ENCODE results near the gene LRRC51.
A peak's percentile ranks its signal among the peaks of the same experiment; 100 is the strongest.

The LRRC51 gene

DNA sequence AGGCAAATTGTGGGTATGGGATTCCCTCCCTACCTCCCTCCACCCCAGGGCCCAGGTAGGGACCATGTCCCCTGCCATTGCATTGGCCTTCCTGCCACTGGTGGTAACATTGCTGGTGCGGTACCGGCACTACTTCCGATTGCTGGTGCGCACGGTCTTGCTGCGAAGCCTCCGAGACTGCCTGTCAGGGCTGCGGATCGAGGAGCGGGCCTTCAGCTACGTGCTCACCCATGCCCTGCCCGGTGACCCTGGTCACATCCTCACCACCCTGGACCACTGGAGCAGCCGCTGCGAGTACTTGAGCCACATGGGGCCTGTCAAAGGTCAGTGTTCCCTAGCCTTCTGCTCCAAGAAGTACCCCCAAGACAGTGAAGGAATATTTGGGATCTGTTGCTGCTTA is 25.2 kb downstream of the LRRC51 start, which contains the start of gene TOMT:
TOMT (plus strand) TSS at position 37 of the 400 bp plus-strand sequence; CDS start at position 65, 28 bp downstream.
- Histone ChIP-seq H3K9me3 (ENCODE audit: control insufficient read depth, insufficient read depth, low read length) (no peaks in the 10 kb centered on the region), H3K27ac (ENCODE audit: low read depth, low read length) (no peak within 1 kb of the TSS), H3K4me3 (ENCODE audit: low read depth, low read length) (no peak within 1 kb of the TSS), H3K4me1 (ENCODE audit: control insufficient read depth, insufficient read depth, low read length) (peaks cover 12% of the 10 kb centered on the region), H3K9ac (ENCODE audit: low read depth, low read length) (no peak within 1 kb of the TSS), H3K36me3 (ENCODE audit: control insufficient read depth, insufficient read depth, low read length) (peaks cover 18% of the 10 kb centered on the region; the same call in 1 of the 2 replicates), H3K27me3 (ENCODE audit: control insufficient read depth, insufficient read depth, low read length) (no peaks in the 10 kb centered on the region)

- peak overlapping the region; percentile 96 for H3K9ac ChIP-seq (ENCODE audit: low read depth, low read length)
- H3K4me1 ChIP-seq (ENCODE audit: control insufficient read depth, insufficient read depth, low read length) = peaks cover 13% of the 10 kb centered on the region
- H3K4me3 ChIP-seq (ENCODE audit: low read depth, low read length) = peak overlapping the region; percentile 84
- peaks cover 15% of the 10 kb centered on the region; the same call in 1 of the 2 replicates for H3K36me3 ChIP-seq (ENCODE audit: control insufficient read depth, insufficient read depth, low read length)
- H3K9me3 ChIP-seq (ENCODE audit: control insufficient read depth, insufficient read depth, low read length) = no peaks in the 10 kb centered on the region
- peak overlapping the region; percentile 97 for H3K27ac ChIP-seq (ENCODE audit: low read depth, low read length)
- H3K27me3 ChIP-seq (ENCODE audit: control insufficient read depth, insufficient read depth, low read length) = peaks cover 6% of the 10 kb centered on the region; the same call in 1 of the 2 replicates
Observed at GRCh38 chr11:72111300-72112142, 30.9 kb downstream of the LRRC51 start.

DNA sequence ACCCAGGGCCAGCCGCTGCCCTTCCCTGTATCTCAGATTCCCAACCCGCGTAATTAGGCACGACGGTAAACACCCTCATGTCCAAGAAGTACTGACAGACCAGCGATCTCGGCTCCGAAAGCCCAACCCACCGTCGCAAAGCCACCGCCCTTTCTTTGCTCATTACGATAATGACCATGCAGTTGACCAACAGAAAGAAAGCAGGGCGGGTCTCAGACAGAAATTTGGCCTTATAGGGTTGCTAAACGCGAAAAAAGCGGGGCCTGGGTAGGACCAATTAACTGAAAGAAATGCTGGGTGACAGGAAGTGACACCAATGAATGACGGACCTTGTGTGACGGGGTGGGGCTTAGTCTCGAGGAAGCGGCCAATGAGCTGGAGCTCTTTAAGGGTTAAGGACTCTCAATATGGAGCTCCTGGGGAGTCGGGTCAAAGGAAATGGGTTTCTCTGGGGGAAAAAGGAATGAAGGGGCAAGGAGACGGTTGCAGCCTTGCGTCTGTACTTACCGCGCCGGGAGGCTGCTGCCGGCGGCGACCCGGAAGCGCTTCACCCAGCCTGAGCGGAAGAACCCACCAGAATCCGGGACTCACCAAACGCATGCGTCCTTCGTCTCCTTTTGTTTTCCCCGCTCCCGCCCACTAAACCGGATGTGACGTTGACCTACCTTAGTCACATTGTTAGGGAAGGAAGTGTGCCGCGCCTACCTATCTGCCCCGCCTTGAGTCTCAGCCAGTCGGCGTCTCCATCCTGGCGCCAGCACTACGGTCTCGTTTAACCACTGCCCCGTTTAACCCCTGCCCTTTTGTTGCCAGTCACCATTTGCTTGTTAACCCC is 31.7 kb downstream of the LRRC51 start, which contains the start of gene ANAPC15:
ANAPC15 (minus strand) TSS at position 553 of the 835 bp plus-strand sequence. CDS start 1,419 bp downstream, outside the sequence.
- Histone ChIP-seq H3K4me1 (ENCODE audit: control insufficient read depth, insufficient read depth, low read length) (peaks cover 13% of the 10 kb centered on the region), H3K4me3 (ENCODE audit: low read depth, low read length) (peak within 1 kb of the TSS; percentile 84), H3K9me3 (ENCODE audit: control insufficient read depth, insufficient read depth, low read length) (no peaks in the 10 kb centered on the region), H3K9ac (ENCODE audit: low read depth, low read length) (peak within 1 kb of the TSS; percentile 96), H3K36me3 (ENCODE audit: control insufficient read depth, insufficient read depth, low read length) (peaks cover 15% of the 10 kb centered on the region; the same call in 1 of the 2 replicates), H3K27ac (ENCODE audit: low read depth, low read length) (peak within 1 kb of the TSS; percentile 97), H3K27me3 (ENCODE audit: control insufficient read depth, insufficient read depth, low read length) (peaks cover 6% of the 10 kb centered on the region; the same call in 1 of the 2 replicates)

DNA sequence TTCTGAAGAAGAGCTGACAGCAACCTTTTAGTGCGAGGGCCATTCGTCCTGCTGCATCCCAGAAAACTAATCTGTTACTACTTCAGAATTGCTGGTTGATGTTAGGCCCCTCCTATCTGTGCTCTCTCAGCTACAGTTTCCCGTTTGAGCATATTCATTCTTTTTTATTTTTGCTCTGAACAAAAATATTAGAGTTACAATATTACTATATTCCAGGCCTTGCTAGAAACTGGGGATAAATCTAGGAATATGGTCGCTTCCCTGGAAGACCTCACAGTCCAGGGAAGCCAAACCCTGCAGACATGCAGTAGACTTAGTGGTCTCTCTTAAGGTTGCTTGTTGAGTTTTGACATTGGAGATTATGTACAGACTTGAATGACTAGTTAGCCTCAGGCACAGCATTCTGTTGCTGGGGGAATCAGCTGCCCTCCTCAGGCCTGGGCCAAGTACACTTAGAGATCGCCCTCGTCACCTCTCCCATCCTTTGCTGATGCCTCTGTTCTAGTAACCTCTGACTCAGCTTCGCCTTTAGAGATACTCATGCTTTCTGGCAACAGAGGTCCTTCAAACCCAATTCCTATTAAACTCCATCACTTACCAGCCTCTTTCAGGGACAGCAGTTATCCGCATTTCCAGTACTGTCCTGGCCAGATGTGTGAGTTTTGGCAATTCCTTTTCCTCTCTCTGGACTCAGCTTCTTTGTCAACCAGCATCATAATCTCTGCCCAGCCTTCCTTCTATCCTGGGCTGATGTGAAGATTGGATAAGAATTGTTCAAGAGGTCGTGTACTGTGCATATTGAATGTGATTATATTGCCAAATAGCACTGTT is 32.5 kb downstream of the LRRC51 start:
- H3K36me3 ChIP-seq (ENCODE audit: control insufficient read depth, insufficient read depth, low read length) = peaks cover 15% of the 10 kb centered on the region; the same call in 1 of the 2 replicates
- H3K4me1 ChIP-seq (ENCODE audit: control insufficient read depth, insufficient read depth, low read length) = peaks cover 13% of the 10 kb centered on the region
- peak overlapping the region; percentile 84 for H3K4me3 ChIP-seq (ENCODE audit: low read depth, low read length)
- H3K9ac ChIP-seq (ENCODE audit: low read depth, low read length) = peak overlapping the region; percentile 96
- peaks cover 6% of the 10 kb centered on the region; the same call in 1 of the 2 replicates for H3K27me3 ChIP-seq (ENCODE audit: control insufficient read depth, insufficient read depth, low read length)
- H3K27ac ChIP-seq (ENCODE audit: low read depth, low read length) = peak overlapping the region; percentile 97
- no peaks in the 10 kb centered on the region for H3K9me3 ChIP-seq (ENCODE audit: control insufficient read depth, insufficient read depth, low read length)

DNA sequence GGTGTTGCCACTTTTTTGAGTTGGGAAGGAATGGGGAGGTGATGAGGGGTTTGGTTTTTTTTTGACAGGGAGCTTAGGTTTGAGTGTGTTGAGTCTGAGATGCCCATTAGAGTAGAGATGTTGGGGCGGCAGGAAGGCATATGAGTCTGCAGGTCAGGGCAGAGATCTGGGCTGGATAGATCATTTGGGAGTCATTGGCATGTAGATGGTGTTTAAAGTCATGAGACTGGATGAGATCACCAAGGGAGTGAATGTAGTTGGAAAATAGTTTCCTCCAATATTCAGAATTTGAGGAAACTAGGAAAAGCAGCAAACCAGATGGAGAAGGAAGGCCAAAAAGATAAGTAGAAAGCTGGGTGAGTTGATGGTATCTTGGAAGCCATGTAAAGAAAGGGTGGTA is 33.9 kb downstream of the LRRC51 start:
- Histone ChIP-seq H3K9ac (ENCODE audit: low read depth, low read length) (no peak overlapping the region), H3K36me3 (ENCODE audit: control insufficient read depth, insufficient read depth, low read length) (peaks cover 11% of the 10 kb centered on the region; the same call in 1 of the 2 replicates), H3K9me3 (ENCODE audit: control insufficient read depth, insufficient read depth, low read length) (no peaks in the 10 kb centered on the region), H3K27me3 (ENCODE audit: control insufficient read depth, insufficient read depth, low read length) (peaks cover 6% of the 10 kb centered on the region; the same call in 1 of the 2 replicates), H3K4me1 (ENCODE audit: control insufficient read depth, insufficient read depth, low read length) (peaks cover 13% of the 10 kb centered on the region), H3K27ac (ENCODE audit: low read depth, low read length) (no peak overlapping the region), H3K4me3 (ENCODE audit: low read depth, low read length) (no peak overlapping the region)

GRCh38 chr11:72116019-72116755 is 35.5 kb downstream of the LRRC51 start:
- H3K9ac ChIP-seq (ENCODE audit: low read depth, low read length) = no peak overlapping the region
- H3K4me1 ChIP-seq (ENCODE audit: control insufficient read depth, insufficient read depth, low read length) = peaks cover 13% of the 10 kb centered on the region
- no peaks in the 10 kb centered on the region for H3K36me3 ChIP-seq (ENCODE audit: control insufficient read depth, insufficient read depth, low read length)
- peaks cover 6% of the 10 kb centered on the region; the same call in 1 of the 2 replicates for H3K27me3 ChIP-seq (ENCODE audit: control insufficient read depth, insufficient read depth, low read length)
- no peak overlapping the region for H3K27ac ChIP-seq (ENCODE audit: low read depth, low read length)
- H3K4me3 ChIP-seq (ENCODE audit: low read depth, low read length) = no peak overlapping the region
- H3K9me3 ChIP-seq (ENCODE audit: control insufficient read depth, insufficient read depth, low read length) = no peaks in the 10 kb centered on the region

DNA sequence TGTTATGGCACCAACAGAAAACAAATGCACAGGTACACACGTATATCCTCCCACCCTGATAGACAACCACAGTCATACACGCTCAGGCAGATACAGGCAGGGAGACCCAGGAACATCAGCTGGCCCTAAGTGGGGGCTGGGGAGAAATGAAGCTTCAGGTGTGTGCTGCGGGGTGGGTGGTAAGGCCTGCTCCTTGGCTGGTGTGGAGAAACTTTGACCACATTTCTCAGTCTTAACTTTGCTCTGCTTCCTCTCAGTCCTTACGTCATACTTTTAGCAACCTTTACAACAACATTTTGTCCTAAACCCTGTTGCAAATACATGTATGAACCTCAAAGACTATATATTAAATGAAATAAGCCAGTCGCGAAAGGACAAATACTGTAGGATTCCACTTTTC is 38.5 kb downstream of the LRRC51 start:
- H3K9ac ChIP-seq (ENCODE audit: low read depth, low read length) = no peak overlapping the region
- H3K27ac ChIP-seq (ENCODE audit: low read depth, low read length) = no peak overlapping the region
- H3K9me3 ChIP-seq (ENCODE audit: control insufficient read depth, insufficient read depth, low read length) = peaks cover under 1% of the 10 kb centered on the region; the same call in 1 of the 2 replicates
- no peaks in the 10 kb centered on the region for H3K36me3 ChIP-seq (ENCODE audit: control insufficient read depth, insufficient read depth, low read length)
- H3K4me3 ChIP-seq (ENCODE audit: low read depth, low read length) = no peak overlapping the region
- peaks cover 6% of the 10 kb centered on the region; the same call in 1 of the 2 replicates for H3K27me3 ChIP-seq (ENCODE audit: control insufficient read depth, insufficient read depth, low read length)
- no peaks in the 10 kb centered on the region for H3K4me1 ChIP-seq (ENCODE audit: control insufficient read depth, insufficient read depth, low read length)

- Histone ChIP-seq H3K36me3 (ENCODE audit: control insufficient read depth, insufficient read depth, low read length) (no peaks in the 10 kb centered on the region), H3K27me3 (ENCODE audit: control insufficient read depth, insufficient read depth, low read length) (peaks cover 6% of the 10 kb centered on the region; the same call in 1 of the 2 replicates), H3K9ac (ENCODE audit: low read depth, low read length) (no peak overlapping the region), H3K4me3 (ENCODE audit: low read depth, low read length) (no peak overlapping the region), H3K27ac (ENCODE audit: low read depth, low read length) (no peak overlapping the region), H3K4me1 (ENCODE audit: control insufficient read depth, insufficient read depth, low read length) (no peaks in the 10 kb centered on the region), H3K9me3 (ENCODE audit: control insufficient read depth, insufficient read depth, low read length) (peaks cover 6% of the 10 kb centered on the region; the same call in 1 of the 2 replicates)
Observed at GRCh38 chr11:72120930-72121329, 40.3 kb downstream of the LRRC51 start.

GRCh38 chr11:72122607-72123006 is 42.0 kb downstream of the LRRC51 start:
- no peak overlapping the region for H3K9ac ChIP-seq (ENCODE audit: low read depth, low read length)
- peaks cover 8% of the 10 kb centered on the region for H3K9me3 ChIP-seq (ENCODE audit: control insufficient read depth, insufficient read depth, low read length)
- no peaks in the 10 kb centered on the region for H3K4me1 ChIP-seq (ENCODE audit: control insufficient read depth, insufficient read depth, low read length)
- H3K36me3 ChIP-seq (ENCODE audit: control insufficient read depth, insufficient read depth, low read length) = no peaks in the 10 kb centered on the region
- H3K27me3 ChIP-seq (ENCODE audit: control insufficient read depth, insufficient read depth, low read length) = no peaks in the 10 kb centered on the region
- no peak overlapping the region for H3K27ac ChIP-seq (ENCODE audit: low read depth, low read length)
- no peak overlapping the region for H3K4me3 ChIP-seq (ENCODE audit: low read depth, low read length)

All from HUES48 (cell line).